ENCODE results near the gene UBL7.

Gene UBL7

GRCh38 chr15:74422652-74423430, 38.1 kb downstream of the UBL7 start:
- peak; percentile 99 for DNase-seq (ENCODE audit: low read depth)

- no peak for DNase-seq (ENCODE audit: low read depth)
Measured at GRCh38 chr15:74422265-74422651, 38.7 kb downstream of the UBL7 start.

- DNase-seq (ENCODE audit: low read depth), result no peak
Measured at GRCh38 chr15:74421302-74422245, 39.4 kb downstream of the UBL7 start.

GRCh38 chr15:74420193-74420905, 40.6 kb downstream of the UBL7 start:
- peak; percentile 81 for DNase-seq (ENCODE audit: low read depth)

- no peak for DNase-seq (ENCODE audit: low read depth)
Measured at GRCh38 chr15:74419432-74419831, 41.5 kb downstream of the UBL7 start.

GRCh38 chr15:74418575-74419338, 42.2 kb downstream of the UBL7 start:
- no peak for DNase-seq (ENCODE audit: low read depth)

- DNase-seq (ENCODE audit: low read depth), result no peak
Measured at GRCh38 chr15:74417670-74418069, 43.3 kb downstream of the UBL7 start.

- no peak for DNase-seq (ENCODE audit: low read depth)
Measured at GRCh38 chr15:74417225-74417624, 43.7 kb downstream of the UBL7 start.

GRCh38 chr15:74415966-74416916, 44.7 kb downstream of the UBL7 start:
- DNase-seq (ENCODE audit: low read depth), result no peak

- no peak for DNase-seq (ENCODE audit: low read depth)
Measured at GRCh38 chr15:74414603-74415338, 46.2 kb downstream of the UBL7 start.

GRCh38 chr15:74414081-74414580, 46.8 kb downstream of the UBL7 start:
- no peak for DNase-seq (ENCODE audit: low read depth)

GRCh38 chr15:74413350-74414080, 47.4 kb downstream of the UBL7 start:
- no peak for DNase-seq (ENCODE audit: low read depth)

GRCh38 chr15:74412159-74412558, 48.8 kb downstream of the UBL7 start:
- no peak for DNase-seq (ENCODE audit: low read depth)

GRCh38 chr15:74411686-74412085, 49.3 kb downstream of the UBL7 start:
- no peak for DNase-seq (ENCODE audit: low read depth)

GRCh38 chr15:74410502-74410901, 50.5 kb downstream of the UBL7 start:
- no peak for DNase-seq (ENCODE audit: low read depth)

- DNase-seq (ENCODE audit: low read depth), result no peak
Measured at GRCh38 chr15:74409225-74409624, 51.7 kb downstream of the UBL7 start.

GRCh38 chr15:74408815-74409214, 52.1 kb downstream of the UBL7 start:
- DNase-seq (ENCODE audit: low read depth), result no peak

GRCh38 chr15:74408385-74408784, 52.6 kb downstream of the UBL7 start:
- DNase-seq (ENCODE audit: low read depth), result no peak
